Endothelial cell (in vitro differentiated cells): ENCODE measurements around the gene ATRAID. TPM values are rescaled to one million over a fixed set of nuclear protein-coding genes. Genes with fewer than 3 reads are reported as not detected.

ENCODE experiments used
- DNase-seq: peaks from one replicate; pipeline ENCODE4 v3.0.0; 2021; ENCODE audit warnings: low spot score
- H3K27ac Mint-ChIP-seq: one replicate; pipeline ENCODE4 v1.8.0; 2021; ENCODE audit warnings: mixed read lengths, inconsistent platforms; ENCODE audit not compliant: unreplicated experiment
- H3K27me3 Mint-ChIP-seq: one replicate; pipeline ENCODE4 v1.8.0; 2021; ENCODE audit warnings: mild to moderate bottlenecking, moderate library complexity, mixed read lengths, inconsistent platforms; ENCODE audit not compliant: unreplicated experiment
- H3K36me3 Mint-ChIP-seq: one replicate; pipeline ENCODE4 v1.8.0; 2021; ENCODE audit warnings: mild to moderate bottlenecking, low read depth, mixed read lengths, inconsistent platforms; ENCODE audit not compliant: unreplicated experiment
- H3K4me1 Mint-ChIP-seq: one replicate; pipeline ENCODE4 v1.8.0; 2021; ENCODE audit warnings: mild to moderate bottlenecking, mixed read lengths, inconsistent platforms; ENCODE audit not compliant: unreplicated experiment
- H3K4me3 Mint-ChIP-seq: one replicate; pipeline ENCODE4 v1.8.0; 2021; ENCODE audit warnings: mild to moderate bottlenecking, mixed read lengths, inconsistent platforms; ENCODE audit not compliant: unreplicated experiment
- H3K9me3 Mint-ChIP-seq: one replicate; pipeline ENCODE4 v1.8.0; 2021; ENCODE audit warnings: mixed read lengths, inconsistent platforms; ENCODE audit not compliant: unreplicated experiment
- CTCF ChIP-seq: fragments of 200-600 bp; sonication (generic); IDR thresholded peaks from one replicate; pipeline ENCODE4 v1.5.0; 2021; ENCODE audit warnings: antibody characterized with exemption; ENCODE audit not compliant: unreplicated experiment
- total RNA-seq: library from RNA; stranded (reverse); fragmentation: NEBNext Ultra II Directional; extraction: Animal tissue kit (Norgen Biotek cat#: 25700); gene quantifications from one replicate; pipeline ENCODE4 v1.2.1, GENCODE V29; 2021; ENCODE audit not compliant: unreplicated experiment

The ATRAID gene
- total RNA-seq, 1 donor from 2014 or later: 89.9 TPM

GRCh38 chr2:27217173-27218121 lies 5.6 kb downstream of the ATRAID start, which contains the start of gene CAD:
TSS of gene CAD (plus strand) at chr2:27217369. CDS start at chr2:27217552, 183 bp downstream.
- Mint-ChIP-seq H3K27me3 (peaks cover 27% of the 10 kb centered on the region), H3K27ac (peak within 1 kb of the TSS; percentile 95), H3K9me3 (no peaks in the 10 kb centered on the region), H3K4me3 (peak within 1 kb of the TSS; percentile 96), H3K4me1 (peaks cover 27% of the 10 kb centered on the region), H3K36me3 (peaks cover 43% of the 10 kb centered on the region)
- no peak for TF ChIP-seq CTCF
- peak; percentile 84 for DNase-seq

DNA sequence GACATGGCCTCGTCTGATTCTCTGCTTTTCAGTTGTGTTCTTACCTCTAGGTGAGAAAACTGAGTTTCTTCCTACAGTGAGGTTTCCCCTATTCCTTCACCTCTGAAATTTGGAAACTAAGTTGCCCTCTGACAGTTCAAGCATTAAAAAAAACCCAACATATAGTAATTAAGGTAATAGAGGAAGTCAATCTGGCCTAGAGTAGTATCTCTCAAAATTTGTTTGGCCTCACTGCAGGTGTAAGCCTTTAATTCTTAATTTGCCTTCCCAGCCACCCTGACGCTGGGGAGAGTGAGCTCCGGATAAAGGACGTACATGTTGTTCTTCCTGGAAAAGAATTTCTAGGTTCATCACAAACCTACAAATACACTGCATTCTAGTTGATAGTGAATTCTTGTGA lies 6.8 kb downstream of the ATRAID start:
- H3K4me3 Mint-ChIP-seq: peak overlapping the region; percentile 67
- no peak for TF ChIP-seq CTCF
- peaks cover 20% of the 10 kb centered on the region for H3K27me3 Mint-ChIP-seq
- DNase-seq: no peak
- H3K9me3 Mint-ChIP-seq: no peaks in the 10 kb centered on the region
- peaks cover 42% of the 10 kb centered on the region for H3K36me3 Mint-ChIP-seq
- no peak overlapping the region for H3K27ac Mint-ChIP-seq
- peaks cover 16% of the 10 kb centered on the region for H3K4me1 Mint-ChIP-seq

GRCh38 chr2:27219091-27219490 lies 7.2 kb downstream of the ATRAID start:
- peaks cover 19% of the 10 kb centered on the region for H3K27me3 Mint-ChIP-seq
- peaks cover 15% of the 10 kb centered on the region for H3K4me1 Mint-ChIP-seq
- TF ChIP-seq CTCF: no peak
- H3K4me3 Mint-ChIP-seq: no peak overlapping the region
- no peak overlapping the region for H3K27ac Mint-ChIP-seq
- no peak for DNase-seq
- H3K36me3 Mint-ChIP-seq: peaks cover 41% of the 10 kb centered on the region
- H3K9me3 Mint-ChIP-seq: no peaks in the 10 kb centered on the region

DNA sequence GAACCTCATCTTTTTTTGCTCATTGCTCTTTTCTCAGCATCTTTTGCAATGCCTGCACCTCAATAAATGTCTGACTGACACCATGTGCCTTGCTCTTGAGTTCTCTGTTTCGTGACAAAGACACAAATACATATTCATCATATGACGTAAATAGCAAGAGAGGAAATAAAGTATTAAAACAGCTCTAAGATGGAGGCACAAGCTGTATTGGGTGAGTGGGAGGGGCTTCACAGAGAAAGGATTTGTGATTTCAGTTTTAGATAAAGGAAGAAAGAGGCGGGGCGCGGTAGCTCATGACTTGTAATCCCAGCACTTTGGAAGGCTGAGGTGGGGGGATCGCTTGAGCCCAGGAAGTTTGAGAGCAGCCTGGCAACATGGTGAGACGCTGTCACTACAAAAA lies 8.2 kb downstream of the ATRAID start:
- no peak for TF ChIP-seq CTCF
- H3K9me3 Mint-ChIP-seq: no peaks in the 10 kb centered on the region
- H3K36me3 Mint-ChIP-seq: peaks cover 49% of the 10 kb centered on the region
- peaks cover 15% of the 10 kb centered on the region for H3K4me1 Mint-ChIP-seq
- peaks cover 19% of the 10 kb centered on the region for H3K27me3 Mint-ChIP-seq
- H3K4me3 Mint-ChIP-seq: peak overlapping the region; percentile 37
- no peak overlapping the region for H3K27ac Mint-ChIP-seq
- DNase-seq: no peak

DNA sequence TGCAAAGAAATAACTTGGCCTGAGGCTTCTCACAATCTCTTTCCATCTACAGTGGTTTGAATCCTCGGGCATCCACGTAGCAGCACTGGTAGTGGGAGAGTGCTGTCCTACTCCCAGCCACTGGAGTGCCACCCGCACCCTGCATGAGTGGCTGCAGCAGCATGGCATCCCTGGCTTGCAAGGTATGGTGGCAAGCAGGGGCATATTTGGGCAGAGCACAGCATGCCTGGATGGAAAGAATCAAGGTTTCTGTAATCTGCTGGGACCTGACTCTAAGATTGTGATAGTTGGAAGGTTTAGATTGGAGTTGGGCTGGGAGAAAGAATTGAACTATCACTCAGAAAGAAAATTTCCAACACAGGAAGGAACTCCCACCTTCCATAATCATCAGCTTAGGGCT lies 9.3 kb downstream of the ATRAID start:
- DNase-seq: no peak
- Mint-ChIP-seq H3K27me3 (peaks cover 19% of the 10 kb centered on the region), H3K36me3 (peaks cover 47% of the 10 kb centered on the region), H3K4me3 (no peak overlapping the region), H3K4me1 (peaks cover 15% of the 10 kb centered on the region), H3K9me3 (no peaks in the 10 kb centered on the region), H3K27ac (no peak overlapping the region)
- TF ChIP-seq CTCF: no peak
